ENCODE measurements around the gene HHATL.

Gene HHATL

DNA sequence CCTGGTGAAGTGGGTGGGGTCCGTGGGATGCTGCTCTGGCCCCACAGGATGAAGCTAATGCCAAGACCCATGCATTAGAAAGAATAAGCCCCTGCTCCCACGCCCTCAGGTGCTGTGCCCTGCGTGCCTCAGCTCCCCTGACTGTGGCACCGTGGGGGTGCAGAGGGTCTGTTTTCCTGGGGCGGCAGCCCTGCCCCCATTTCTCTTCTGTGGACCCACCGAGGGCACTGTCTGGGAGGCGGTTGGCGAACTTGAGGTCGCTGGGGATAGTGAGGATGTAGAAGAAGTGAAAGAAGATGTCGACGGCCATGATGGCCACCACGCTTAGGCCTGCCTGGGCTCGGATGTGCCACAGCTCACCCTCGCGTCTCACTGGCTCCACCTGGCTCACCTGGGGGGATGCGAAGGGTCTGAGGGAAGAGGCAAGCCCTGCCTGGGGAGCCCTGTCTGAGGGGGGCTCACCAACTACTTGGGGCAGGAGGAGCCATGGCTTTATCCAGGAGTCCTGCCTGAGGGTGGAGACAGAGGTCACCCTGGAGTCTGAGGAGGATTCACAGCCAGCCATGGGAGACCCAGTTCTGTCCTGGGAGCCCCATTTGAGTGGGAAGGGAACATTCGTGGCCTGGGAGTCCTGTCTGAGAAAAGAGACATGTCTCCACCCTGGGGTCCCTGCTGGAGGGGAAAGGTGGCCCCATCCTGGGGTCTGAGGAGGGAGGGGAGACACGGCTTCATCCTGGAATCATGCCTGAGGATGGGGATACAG lies 5.1 kb downstream of the HHATL start:
- no peak for ATAC-seq

DNA sequence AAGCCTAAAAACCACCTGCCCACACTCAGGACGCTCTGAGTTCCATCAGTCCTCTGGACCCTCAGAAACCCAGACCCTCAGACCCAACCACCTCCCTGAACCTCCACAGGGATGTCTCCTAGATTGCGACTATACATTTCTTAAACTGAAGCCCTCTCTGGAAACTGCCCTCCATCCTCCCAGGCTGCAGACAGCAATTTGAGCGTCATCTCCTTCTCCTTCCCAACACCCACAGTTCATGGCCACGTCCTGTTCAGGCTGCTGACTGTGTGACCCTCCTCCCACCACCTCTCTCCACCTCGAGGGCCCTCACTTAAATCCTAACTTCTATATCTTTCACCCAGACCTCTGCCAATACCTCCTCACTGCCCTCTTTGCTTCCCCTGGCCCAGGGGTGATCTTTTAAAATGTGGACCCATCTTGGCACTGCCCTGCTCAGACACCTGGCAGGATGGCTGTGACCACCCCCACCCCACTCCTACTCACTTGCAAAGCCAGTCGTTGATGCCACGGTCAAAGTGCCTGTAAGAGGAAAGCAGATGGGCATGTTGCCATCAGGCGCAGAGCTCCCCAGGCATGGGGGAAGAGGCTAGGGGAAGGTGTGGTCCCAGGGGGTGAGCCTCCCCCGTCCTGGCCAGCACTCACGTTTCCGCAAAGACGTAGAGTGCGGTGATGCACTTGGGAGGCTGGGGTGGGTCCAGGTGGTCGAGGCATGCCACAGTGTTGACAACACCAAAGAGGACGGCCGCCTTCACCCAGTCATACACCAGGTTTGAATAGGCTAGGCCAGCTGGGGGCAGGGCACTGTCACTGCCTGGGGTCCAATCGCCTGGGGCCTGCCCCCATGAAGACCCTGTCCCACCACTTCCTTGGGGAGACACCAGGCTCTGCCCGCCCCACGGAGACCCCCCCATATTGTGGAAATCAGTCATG lies 6.0 kb downstream of the HHATL start:
- no peak for ATAC-seq

DNA sequence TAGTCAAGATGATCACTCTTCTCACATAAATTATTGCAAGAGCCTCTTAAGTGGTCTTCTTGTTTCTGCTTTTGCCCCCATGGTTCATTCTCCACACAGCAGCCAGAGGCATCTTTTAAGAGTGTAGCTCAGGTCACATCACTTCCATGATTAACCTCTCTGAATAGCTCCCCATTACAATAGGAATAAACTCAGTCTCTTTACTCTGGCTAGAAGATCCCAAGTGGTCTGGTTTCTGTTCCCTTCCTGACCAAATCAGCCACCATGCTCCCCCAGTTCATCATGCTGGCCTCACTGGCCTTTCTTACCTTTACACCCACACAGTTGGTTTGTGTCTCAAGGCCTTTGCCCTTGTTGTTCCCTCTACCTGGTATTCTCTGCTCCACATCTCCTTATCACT lies 8.2 kb downstream of the HHATL start:
- ATAC-seq: no peak

DNA sequence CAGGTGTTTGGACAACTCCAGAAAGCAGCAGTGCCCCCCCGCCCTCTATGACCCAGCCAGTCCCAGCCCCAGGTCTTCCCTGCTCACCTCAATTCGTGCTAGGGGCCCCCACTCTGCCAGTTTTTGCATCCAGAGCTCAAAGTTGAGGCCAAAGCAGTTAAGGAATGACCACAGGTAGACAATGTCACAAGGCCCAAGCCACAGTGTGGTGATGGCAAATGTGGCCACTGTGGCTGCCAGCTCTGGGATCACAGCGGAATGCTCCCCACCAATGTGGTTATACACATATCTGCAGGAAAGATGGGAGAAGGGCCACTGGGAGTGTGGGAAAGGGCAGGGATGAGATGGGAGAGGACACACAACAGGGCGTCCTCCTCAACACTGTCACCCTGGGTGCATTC lies 9.1 kb downstream of the HHATL start:
- no peak for ATAC-seq

- no peak for ATAC-seq
Observed at GRCh38 chr3:42692667-42693529, 9.7 kb downstream of the HHATL start.

DNA sequence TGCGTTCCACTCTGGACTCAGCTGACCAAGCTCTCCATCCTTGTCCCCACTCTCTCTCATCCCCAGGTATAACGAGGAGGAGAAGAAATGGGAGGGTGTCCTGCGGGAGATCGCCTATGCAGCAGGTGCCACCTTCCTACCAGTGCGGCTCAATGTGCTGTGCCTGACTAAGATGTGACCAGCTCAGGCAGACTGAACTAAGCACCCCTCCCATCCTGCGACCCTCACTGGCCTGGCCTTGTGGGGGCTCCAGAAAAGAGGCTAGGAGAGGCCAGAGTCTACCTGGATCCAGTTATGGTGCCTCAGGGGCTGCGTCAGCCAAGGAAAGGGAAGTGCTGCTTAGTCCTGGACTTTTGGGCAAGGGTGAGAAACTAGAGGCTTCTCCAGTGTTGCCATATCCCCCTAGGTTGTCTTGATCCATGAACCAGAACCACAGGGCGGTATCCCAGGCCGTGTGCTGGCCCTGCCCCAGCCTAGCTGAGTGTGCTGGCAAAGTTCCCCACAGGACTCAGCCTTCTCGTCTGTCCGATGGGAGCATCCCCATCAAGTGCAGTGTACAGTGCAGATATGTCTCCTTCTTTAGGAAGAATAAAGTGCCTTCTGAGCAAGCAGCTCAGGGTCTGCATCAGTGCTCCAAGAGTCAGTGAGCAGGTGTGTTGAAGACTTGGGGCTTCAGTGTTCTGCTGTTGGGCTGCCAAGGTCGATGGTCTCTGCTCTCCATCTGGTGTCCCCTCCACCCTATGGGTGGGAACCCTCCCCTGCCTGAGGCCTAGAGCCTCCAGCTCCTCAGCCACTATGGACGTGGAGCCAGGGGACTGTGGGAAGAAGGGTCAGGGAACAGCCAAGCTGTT lies 10.6 kb downstream of the HHATL start:
- ATAC-seq: no peak

GRCh38 chr3:42690766-42691680 lies 11.6 kb downstream of the HHATL start:
- ATAC-seq: no peak

DNA sequence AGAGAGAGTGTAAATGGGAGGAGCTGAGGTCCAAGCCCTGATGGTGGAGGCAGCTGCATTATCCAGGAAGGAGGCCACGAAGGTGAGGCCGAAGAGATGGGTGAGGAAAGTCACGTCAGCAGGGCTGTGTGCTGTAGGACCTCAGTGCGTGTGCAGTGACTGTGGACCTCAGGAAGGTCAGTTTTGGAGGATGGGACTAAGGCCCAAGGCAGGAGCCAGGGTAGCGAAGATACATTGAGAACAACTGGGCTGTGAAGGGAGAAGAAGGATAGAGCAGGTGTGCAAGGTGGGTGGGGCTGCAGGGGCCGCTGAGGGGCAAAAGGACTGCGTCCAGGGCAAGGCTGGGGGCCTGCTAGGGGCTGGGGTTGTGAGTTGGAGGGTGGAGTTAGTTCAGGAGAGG lies 12.4 kb downstream of the HHATL start:
- no peak for ATAC-seq

- ATAC-seq: no peak
Observed at GRCh38 chr3:42689421-42690014, 13.1 kb downstream of the HHATL start.

- no peak for ATAC-seq
Observed at GRCh38 chr3:42688487-42689420, 13.8 kb downstream of the HHATL start.

DNA sequence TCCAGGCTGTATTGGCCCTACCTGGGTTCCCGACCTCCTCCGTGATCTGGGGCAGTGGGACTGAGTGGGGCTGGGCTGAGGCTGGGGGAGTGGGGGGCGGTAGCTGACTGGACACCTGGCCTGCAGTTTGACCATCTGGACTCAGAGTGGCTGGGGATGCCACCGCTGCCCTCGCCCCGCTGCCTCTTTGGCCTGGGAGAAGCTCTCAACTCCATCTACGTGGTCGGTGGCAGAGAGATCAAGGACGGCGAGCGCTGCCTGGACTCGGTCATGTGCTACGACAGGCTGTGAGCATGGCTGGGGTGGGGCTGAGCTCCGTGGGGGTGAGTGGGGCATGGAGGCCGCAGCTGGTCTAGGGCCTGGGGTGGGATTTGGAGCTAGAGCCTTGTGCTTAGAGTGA lies 14.6 kb downstream of the HHATL start:
- ATAC-seq: no peak

- ATAC-seq: no peak
Observed at GRCh38 chr3:42686832-42687650, 15.6 kb downstream of the HHATL start.

DNA sequence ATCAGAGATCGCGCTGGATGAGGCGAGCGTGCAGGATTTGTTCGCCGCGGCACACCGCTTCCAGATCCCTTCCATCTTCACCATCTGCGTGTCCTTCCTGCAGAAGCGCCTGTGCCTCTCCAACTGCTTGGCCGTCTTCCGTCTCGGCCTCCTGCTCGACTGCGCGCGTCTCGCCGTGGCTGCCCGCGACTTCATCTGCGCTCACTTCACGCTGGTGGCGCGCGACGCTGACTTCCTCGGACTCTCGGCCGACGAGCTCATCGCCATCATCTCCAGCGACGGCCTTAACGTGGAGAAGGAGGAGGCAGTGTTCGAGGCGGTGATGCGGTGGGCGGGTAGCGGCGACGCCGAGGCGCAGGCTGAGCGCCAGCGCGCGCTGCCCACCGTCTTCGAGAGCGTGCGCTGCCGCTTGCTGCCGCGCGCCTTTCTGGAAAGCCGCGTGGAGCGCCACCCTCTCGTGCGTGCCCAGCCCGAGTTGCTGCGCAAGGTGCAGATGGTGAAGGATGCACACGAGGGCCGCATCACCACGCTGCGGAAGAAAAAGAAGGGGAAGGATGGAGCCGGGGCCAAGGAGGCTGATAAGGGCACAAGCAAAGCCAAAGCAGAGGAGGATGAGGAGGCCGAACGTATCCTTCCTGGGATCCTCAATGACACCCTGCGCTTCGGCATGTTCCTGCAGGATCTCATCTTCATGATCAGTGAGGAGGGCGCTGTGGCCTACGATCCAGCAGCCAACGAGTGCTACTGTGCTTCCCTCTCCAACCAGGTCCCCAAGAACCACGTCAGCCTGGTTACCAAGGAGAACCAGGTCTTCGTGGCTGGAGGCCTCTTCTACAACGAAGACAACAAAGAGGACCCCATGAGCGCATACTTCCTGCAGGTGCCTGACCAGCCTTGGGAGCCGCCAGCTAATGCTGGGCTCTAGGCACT lies 16.4 kb downstream of the HHATL start:
- no peak for ATAC-seq

- ATAC-seq: no peak
Observed at GRCh38 chr3:42685363-42685881, 17.2 kb downstream of the HHATL start, which contains the start of gene KLHL40. Gene KLHL40 (plus strand): TSS chr3:42685537. CDS start chr3:42685619, 82 bp downstream.

DNA sequence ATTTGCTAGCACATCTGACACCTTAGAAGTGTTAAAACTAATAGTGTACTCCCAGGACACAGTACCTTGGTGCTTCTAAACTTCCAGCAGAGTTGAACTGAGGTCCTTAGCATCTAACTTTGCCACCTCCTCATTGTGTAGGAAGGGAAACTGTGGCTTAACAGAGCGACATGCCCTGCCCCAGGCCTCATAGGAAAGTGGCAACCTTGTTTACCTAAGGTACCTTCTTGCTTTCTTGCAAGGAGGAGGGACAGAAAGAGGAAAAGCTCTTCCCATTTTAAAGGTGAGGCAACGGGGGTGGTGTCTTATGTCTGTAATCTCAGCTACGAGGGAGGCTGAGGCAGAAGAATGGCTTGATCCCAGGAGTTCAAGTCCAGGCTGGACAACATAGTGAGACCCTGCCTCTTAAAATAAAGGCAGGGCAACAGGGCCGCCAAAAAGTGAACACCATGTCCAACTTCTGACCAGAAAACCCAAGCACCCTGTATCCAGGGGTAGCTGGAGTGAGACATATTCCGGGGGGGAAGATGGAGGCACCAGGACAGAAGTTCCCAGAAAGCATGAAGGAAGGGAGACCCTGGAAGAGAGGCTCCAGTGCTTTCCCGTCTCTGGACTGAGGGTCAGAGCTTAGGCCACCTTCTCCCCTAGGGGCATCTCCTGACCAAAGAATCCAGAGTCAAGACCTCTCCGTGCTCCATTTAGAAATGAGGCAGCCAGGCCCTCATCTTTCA lies 17.8 kb downstream of the HHATL start:
- ATAC-seq: no peak
